Measurements from ENCODE around the gene HNRNPL. TPM values are rescaled to one million over a fixed set of nuclear protein-coding genes. Genes with fewer than 3 reads are reported as not detected.

HNRNPL gene
- total and polyA plus RNA-seq, 2 of the 8 experiments (the other 6 are each of a cell fraction or from before 2014, with no cell fraction given): 404 to 779 TPM

GRCh38 chr19:38834104-38834490 is 15.7 kb downstream of the HNRNPL start:
- H3K23me2 ChIP-seq (ENCODE audit: low read depth, low read length): peaks cover 8% of the 10 kb centered on the region
- H3K4me3 ChIP-seq (ENCODE audit: extremely low read depth in 1 of 4, insufficient read depth in 2 of 4, low read depth in 3 of 4, low read length in 4 of 4): no peak overlapping the region
- H3K36me3 ChIP-seq (ENCODE audit: control insufficient read depth in 2 of 4, insufficient read depth in 4 of 4, low read length in 3 of 4): peaks cover 30 to 51% (median 36%) of the 10 kb centered on the region in 4 experiments
- no peaks in the 10 kb centered on the region for H3K27me3 ChIP-seq (replicated peaks in 1 of 4; ENCODE audit: control insufficient read depth in 3 of 4, extremely low read depth in 1 of 4, insufficient read depth in 3 of 4, low read length in 3 of 4)
- FAIRE-seq: no peak
- no peak overlapping the region for H3K27ac ChIP-seq (ENCODE audit: low read depth, low read length)
- no peak overlapping the region for H3K14ac ChIP-seq (ENCODE audit: insufficient read length)
- H2BK120ac ChIP-seq (replicated peaks; ENCODE audit: low read depth, low read length): no peak overlapping the region
- H3K4me2 ChIP-seq (ENCODE audit: insufficient read depth in 1 of 2, low read depth in 2 of 2, low read length in 2 of 2): no peak overlapping the region
- DNase-seq (ENCODE audit: low read depth in 1 of 2, low spot score in 2 of 2): no peak
- H3K4ac ChIP-seq (replicated peaks; ENCODE audit: insufficient read length, low read depth, low read length): no peak overlapping the region
- no peaks in the 10 kb centered on the region for H3K9me3 ChIP-seq (ENCODE audit: insufficient read depth in 2 of 2, low read depth in 1 of 2, low read length in 1 of 2)
- H2AK5ac ChIP-seq (ENCODE audit: low read depth, low read length): no peak overlapping the region
- H4K8ac ChIP-seq (ENCODE audit: extremely low read depth, insufficient read depth, low read length): no peak overlapping the region
- no peak for TF ChIP-seq USF2 (IDR thresholded peaks at IDR 0.05; ENCODE audit: low read length)
- TF ChIP-seq NANOG (IDR thresholded peaks at IDR 0.05; ENCODE audit: insufficient read depth, low read depth, low read length, poor library complexity, severe bottlenecking): no peak
- no peak for TF ChIP-seq JUND (IDR thresholded peaks at IDR 0.05; ENCODE audit: low read length)
- no peak overlapping the region for H2BK5ac ChIP-seq (ENCODE audit: low read depth, low read length)
- H4K5ac ChIP-seq (ENCODE audit: insufficient read length, low read depth, low read length): no peak overlapping the region
- peaks cover 4 to 13% of the 10 kb centered on the region in 2 experiments for H4K20me1 ChIP-seq (replicated peaks in 1 of 2; ENCODE audit: control insufficient read depth in 1 of 2, insufficient read depth in 2 of 2, low read length in 2 of 2)
- no peak overlapping the region for H3K9ac ChIP-seq (replicated peaks in 1 of 4; ENCODE audit: extremely low read depth in 1 of 4, low read depth in 3 of 4, low read length in 3 of 4)
- no peak overlapping the region for H4K91ac ChIP-seq (replicated peaks; ENCODE audit: insufficient read length, low read length)
- H2BK20ac ChIP-seq (ENCODE audit: low read length): no peak overlapping the region
- ChIA-PET CTCF (ENCODE audit: partially characterized antibody) (interaction anchor here (0.8 to 1.4 kb wide), 4 partner anchors 14 to 54 kb away, joined by 3 to 8 read pairs (median 4); no protein-coding TSS in a partner anchor), POLR2A (ENCODE audit: partially characterized antibody) (interaction anchor here (0.7 to 14.2 kb wide), 13 partner anchors 9 to 121 kb away, joined by 3 to 376 read pairs (median 4); partner anchors contain the start of gene HNRNPL)
- peaks cover 0 to 6% (median 1%) of the 10 kb centered on the region in 4 experiments; a peak in 1 of 7 replicates for H3K4me1 ChIP-seq (replicated peaks in 1 of 4; ENCODE audit: control insufficient read depth in 3 of 4, insufficient read depth in 4 of 4, low read length in 3 of 4)
- WGBS, 2 experiments (ENCODE audit: extremely low coverage in 1 of 2, insufficient coverage in 1 of 2, insufficient read length in 1 of 2, insufficient replicate concordance in 2 of 2, low coverage in 1 of 2, low lambda C conversion rate in 2 of 2, missing lambda C conversion rate in 1 of 2): 92% methylated on average over 4 of the region's 4 CpGs; no CpG with 5 or more reads in 1 of the 2 experiments
- H3K79me2 ChIP-seq (ENCODE audit: control insufficient read depth in 1 of 2, insufficient read depth in 2 of 2, low read length in 2 of 2): no peaks in the 10 kb centered on the region
- H3K18ac ChIP-seq (ENCODE audit: extremely low read depth, low read length): no peak overlapping the region
- H2AFZ ChIP-seq (ENCODE audit: low read length): no peak overlapping the region
- no peak overlapping the region for H2BK15ac ChIP-seq (ENCODE audit: low read length)
- H2BK12ac ChIP-seq (ENCODE audit: low read depth, low read length): no peak overlapping the region
- H3K79me1 ChIP-seq (ENCODE audit: low read depth, low read length): 0 out of 2 replicates have a peak, but pooled peaks cover 2% of the 10 kb centered on the region
- H3K23ac ChIP-seq (ENCODE audit: insufficient read length): no peak overlapping the region
- H3K56ac ChIP-seq (replicated peaks; ENCODE audit: insufficient read length, low read depth, low read length): no peak overlapping the region

Measured in H1 (cell line).